NCI-H446 (cell line): ENCODE data around the gene ARPC2.

ENCODE experiments used
- DNase-seq, 2 experiments: peaks; one replicate each; lab custom pipeline; 2025; lab: John Stamatoyannopoulos, UW

Gene ARPC2

GRCh38 chr2:218253232-218253625 is 36.2 kb downstream of the ARPC2 start:
- no peak for DNase-seq

GRCh38 chr2:218255446-218255845 is 38.5 kb downstream of the ARPC2 start:
- DNase-seq: no peak

GRCh38 chr2:218256612-218257350 is 39.8 kb downstream of the ARPC2 start:
- no peak for DNase-seq

GRCh38 chr2:218257390-218257981 is 40.5 kb downstream of the ARPC2 start:
- no peak for DNase-seq

- no peak for DNase-seq
Observed at GRCh38 chr2:218259099-218259961, 42.3 kb downstream of the ARPC2 start.

- DNase-seq: no peak
Observed at GRCh38 chr2:218260166-218260565, 43.2 kb downstream of the ARPC2 start.

GRCh38 chr2:218260742-218261422 is 43.9 kb downstream of the ARPC2 start, which contains the start of gene GPBAR1:
Gene GPBAR1, plus strand, starts transcription at chr2:218261015. Its CDS starts 1,710 bp downstream, at chr2:218262725.
- no peak for DNase-seq

- no peak for DNase-seq
Observed at GRCh38 chr2:218261423-218262236, 44.6 kb downstream of the ARPC2 start.

GRCh38 chr2:218262237-218262600 is 45.2 kb downstream of the ARPC2 start:
- no peak for DNase-seq

- DNase-seq: no peak
Observed at GRCh38 chr2:218262631-218263586, 45.9 kb downstream of the ARPC2 start.

- DNase-seq: no peak
Observed at GRCh38 chr2:218263817-218264641, 47.0 kb downstream of the ARPC2 start.

GRCh38 chr2:218264773-218265561 is 48.0 kb downstream of the ARPC2 start:
- DNase-seq: no peak

GRCh38 chr2:218265626-218266025 is 48.6 kb downstream of the ARPC2 start:
- no peak for DNase-seq

- no peak for DNase-seq
Observed at GRCh38 chr2:218266316-218266979, 49.5 kb downstream of the ARPC2 start.

- no peak for DNase-seq
Observed at GRCh38 chr2:218267259-218267658, 50.3 kb downstream of the ARPC2 start.

- peak; percentile 98 to 99 for DNase-seq
Observed at GRCh38 chr2:218269900-218270720, 53.1 kb downstream of the ARPC2 start, which contains the start of the genes AAMP and PNKD. Gene AAMP, minus strand, starts transcription at chr2:218270137. Its CDS starts 51 bp downstream, at chr2:218270086. Gene PNKD, plus strand, starts transcription at chr2:218270519. Its CDS starts 17 bp downstream, at chr2:218270536.
